SH-SY5Y (cell line): ENCODE results near the gene FRMD4A.

ENCODE experiments used
- GATA2 ChIP-seq: IDR thresholded peaks from 2 replicates; pipeline ENCODE4 v1.6.1; 2011; ENCODE audit warnings: mild to moderate bottlenecking, low read depth, low read length
- GATA3 ChIP-seq: IDR thresholded peaks from 2 replicates; pipeline ENCODE4 v1.6.1; 2011; ENCODE audit warnings: low read depth, mild to moderate bottlenecking, low read length, moderate library complexity

The FRMD4A gene

GRCh38 chr10:14358886-14359573, 28.3 kb upstream of the FRMD4A start:
- TF ChIP-seq GATA2 (no peak), GATA3 (no peak)

DNA sequence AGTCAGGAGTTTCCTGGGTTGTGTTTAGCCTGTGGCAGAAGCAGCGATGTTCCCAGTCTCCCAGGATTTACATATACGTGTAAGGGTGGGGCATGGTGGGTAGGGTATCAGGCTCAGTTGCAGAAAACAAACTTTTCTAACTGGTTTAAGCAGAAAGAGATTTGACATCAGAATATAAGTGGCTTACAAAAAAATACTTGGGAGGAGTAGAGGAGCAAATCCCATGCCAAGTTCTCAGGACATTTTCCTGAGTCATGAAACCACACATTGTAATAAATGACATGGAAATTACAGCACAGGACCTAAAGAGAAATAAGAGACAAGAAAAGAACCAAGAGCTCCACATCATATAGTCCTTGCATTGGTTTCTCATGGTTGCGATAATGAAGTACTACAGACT, 26.2 kb upstream of the FRMD4A start:
- TF ChIP-seq GATA2, result no peak
- no peak for TF ChIP-seq GATA3

DNA sequence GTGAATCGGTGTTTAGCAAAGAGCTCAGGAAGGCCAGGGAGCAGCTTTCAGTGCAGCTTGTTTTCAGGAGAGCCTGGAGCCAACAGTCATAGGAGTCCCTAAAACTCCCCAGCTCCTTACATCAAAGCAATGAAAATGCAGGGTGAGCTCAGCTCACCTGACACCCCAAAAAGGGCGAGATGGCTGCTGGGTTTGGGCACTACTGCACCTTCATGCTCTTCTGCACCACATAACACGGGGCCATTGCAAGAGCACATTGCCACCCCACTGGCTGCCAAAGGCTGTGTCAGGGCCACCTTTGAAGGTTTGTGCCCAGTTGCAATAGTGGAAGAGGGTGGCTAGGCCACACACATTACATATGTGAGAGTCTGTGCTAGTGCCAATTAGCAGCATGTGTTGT, 25.0 kb upstream of the FRMD4A start:
- TF ChIP-seq GATA2 (no peak), GATA3 (no peak)

- no peak for TF ChIP-seq GATA2
- TF ChIP-seq GATA3, result no peak
Measured at GRCh38 chr10:14353291-14353913, 22.7 kb upstream of the FRMD4A start.

DNA sequence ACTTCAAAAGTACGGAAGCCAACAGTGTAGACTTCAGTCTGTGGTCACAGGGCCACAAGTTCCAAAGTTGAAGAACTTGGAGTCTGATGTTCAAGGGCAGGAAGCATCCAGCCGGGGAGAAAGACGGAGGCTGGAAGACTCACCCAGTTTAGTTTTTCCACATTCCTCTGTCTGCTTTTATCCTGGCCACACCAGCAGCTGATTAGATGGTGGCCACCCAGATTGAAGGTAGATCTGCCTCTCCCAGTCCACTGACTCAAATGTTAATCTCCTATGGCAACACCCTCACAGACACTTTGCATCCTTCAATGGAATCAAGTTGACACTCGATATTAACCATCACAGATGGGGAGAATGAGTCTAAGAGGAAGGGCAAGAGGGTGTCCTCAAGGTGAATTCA, 19.3 kb upstream of the FRMD4A start:
- TF ChIP-seq GATA2, result no peak
- TF ChIP-seq GATA3, result no peak

GRCh38 chr10:14349081-14349480, 18.4 kb upstream of the FRMD4A start:
- no peak for TF ChIP-seq GATA3
- TF ChIP-seq GATA2, result no peak

DNA sequence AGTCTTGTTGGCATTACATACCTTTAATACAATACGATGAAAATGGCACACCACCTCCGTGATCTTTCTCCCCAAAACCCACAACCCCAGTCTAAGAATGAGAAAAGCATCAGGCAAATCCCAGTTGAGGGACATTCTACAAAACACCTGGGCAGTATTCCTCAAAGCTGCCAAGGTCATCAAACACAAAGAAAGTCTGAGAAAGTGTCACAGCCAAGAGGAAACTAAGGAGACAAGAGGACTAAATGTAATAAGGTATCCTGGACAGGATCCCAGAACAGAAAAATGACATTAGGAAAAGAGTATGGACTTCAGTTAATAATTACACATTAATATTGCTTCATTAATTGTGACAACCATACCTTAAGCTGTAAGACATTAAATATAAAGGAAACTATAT, 14.5 kb upstream of the FRMD4A start:
- no peak for TF ChIP-seq GATA3
- TF ChIP-seq GATA2, result no peak

GRCh38 chr10:14340051-14340744, 9.5 kb upstream of the FRMD4A start:
- TF ChIP-seq GATA2, result no peak

GRCh38 chr10:14336736-14337135, 6.0 kb upstream of the FRMD4A start:
- TF ChIP-seq GATA3, result no peak
- TF ChIP-seq GATA2, result no peak

- TF ChIP-seq GATA2, result no peak
- no peak for TF ChIP-seq GATA3
Measured at GRCh38 chr10:14334771-14335170, 4.0 kb upstream of the FRMD4A start.

DNA sequence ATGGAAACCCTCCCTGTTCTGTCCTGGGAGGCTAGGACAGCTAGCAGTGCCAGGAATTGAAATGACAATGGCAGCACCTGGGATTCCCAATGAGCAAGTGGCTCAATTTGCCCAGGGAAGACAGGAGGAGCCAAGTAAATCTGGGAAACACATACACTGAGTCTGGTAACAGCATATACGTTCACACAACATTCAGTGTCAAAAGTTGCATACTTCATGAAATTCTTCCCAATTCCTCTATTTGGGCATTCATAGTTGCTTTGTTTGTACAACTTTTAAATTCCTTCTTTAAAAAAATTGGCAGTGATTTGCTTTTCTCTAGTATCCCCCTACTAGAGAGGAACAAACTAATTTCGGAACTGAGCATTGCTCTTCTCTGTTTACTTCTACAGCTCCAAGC, 2.9 kb upstream of the FRMD4A start:
- no peak for TF ChIP-seq GATA2
- TF ChIP-seq GATA3, result no peak

DNA sequence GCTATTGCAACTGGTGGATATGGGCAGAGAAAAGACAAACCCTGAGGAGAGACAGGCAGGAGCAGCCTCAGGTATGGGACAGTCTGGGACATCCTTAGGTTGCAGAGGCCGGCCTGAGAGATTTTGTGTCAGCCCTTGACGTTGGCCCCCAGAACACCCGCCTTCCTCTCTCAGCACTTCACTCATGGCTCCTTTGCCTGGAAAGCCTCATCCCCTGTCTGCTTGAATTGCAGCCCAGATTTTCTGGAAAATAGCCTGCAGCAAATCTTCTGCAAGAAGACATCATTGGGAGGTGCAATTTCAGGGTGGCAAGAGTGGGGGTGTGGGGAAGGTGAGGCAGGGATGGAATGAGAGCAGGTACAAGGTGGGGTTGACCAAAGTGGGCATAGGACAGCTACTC, 2.2 kb upstream of the FRMD4A start:
- TF ChIP-seq GATA3 (no peak), GATA2 (no peak)

DNA sequence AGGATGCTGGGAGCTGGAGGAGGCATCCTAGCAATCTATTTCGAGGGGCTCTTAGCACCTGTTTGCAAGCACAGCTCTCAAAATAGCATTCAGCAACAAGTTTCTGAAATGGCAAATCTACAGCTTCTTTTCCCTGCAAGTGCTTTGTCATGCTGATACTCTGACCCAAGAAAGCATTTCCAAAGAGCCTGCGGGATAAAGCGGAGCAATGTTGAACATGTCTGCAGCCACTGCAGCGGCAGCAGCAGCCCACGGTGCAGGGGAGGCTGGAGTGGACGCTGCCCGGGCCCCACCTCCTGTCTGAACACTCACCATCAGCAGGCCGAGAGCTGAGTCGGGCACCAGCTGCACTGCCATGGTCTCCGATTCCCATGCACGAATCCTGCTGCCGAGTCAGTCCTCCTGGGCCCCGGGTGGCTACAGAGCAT, 964 bp downstream of the FRMD4A start:
- no peak for TF ChIP-seq GATA3
- no peak for TF ChIP-seq GATA2

DNA sequence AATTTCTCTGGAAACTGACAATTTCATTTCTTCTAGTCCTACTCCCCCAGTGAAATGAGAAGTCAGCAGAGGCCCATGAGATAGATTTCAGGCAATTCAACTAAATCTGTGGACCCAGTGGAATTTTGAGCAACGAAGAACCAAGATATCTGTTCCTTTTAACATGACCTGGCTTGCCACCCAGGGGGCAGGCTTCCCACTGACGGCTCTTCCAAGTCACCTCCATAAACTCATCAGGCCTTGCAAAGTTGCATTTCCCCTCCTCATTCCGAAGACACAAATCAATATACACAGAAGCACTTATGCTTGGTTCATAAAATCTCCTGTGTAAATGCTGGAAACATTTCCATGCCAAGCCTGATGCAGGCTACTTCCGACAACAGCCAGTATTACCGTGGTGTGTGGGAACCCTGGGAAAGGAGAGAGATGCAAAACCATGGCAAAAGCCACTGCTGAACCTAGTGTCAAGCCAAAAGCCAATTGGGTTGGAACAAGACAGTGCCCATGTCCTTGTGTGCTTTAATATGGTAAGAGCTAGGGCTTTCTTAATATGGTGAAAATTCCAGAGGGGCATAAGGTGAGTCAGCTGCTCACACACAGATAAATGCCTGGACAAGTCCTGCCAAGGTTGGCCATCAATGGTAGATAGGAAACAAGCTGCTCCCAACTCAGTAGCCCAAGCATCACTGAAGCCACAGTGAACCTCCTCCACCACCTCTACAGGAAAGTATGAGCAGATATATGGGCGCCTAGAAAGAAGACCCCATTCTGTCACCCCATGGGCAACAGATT, 1.6 kb downstream of the FRMD4A start:
- TF ChIP-seq GATA2 (no peak), GATA3 (no peak)
